Ovary (tissue), 9 donors: Measurements from ENCODE around the gene KATNA1. TPM values are rescaled to one million over a fixed set of nuclear protein-coding genes. Genes with fewer than 3 reads are reported as not detected.

Experiments
- DNase-seq, 5 donors: peaks; one replicate each; pipeline ENCODE4 v3.0.0-alpha.2; 2019 to 2020
- H3K27ac ChIP-seq, 2 donors: fragments of 200-600 bp; one replicate each; pipeline versions ENCODE4 v1.5.1 to v1.8.0; 2019 to 2022
- H3K27me3 ChIP-seq: fragments of 200-600 bp; one replicate; pipeline ENCODE4 v1.8.0; 2022
- H3K36me3 ChIP-seq: fragments of 200-600 bp; sonication (generic); one replicate; pipeline ENCODE4 v1.5.1; 2019
- H3K4me1 ChIP-seq: one replicate; pipeline ENCODE4 v1.8.1; 2013; ENCODE audit warnings: mild to moderate bottlenecking, moderate library complexity; ENCODE audit not compliant: insufficient read depth
- H3K4me3 ChIP-seq: fragments of 200-600 bp; sonication (generic); one replicate; pipeline ENCODE4 v1.5.1; 2017
- H3K9me3 ChIP-seq, 2 donors: fragments of 200-600 bp in 1 of 2; sonication (generic) in 1 of 2; one replicate each; pipeline versions ENCODE4 v1.5.1 to v1.8.1; 2013 to 2019; ENCODE audit warnings: mild to moderate bottlenecking in 1 of 2, moderate library complexity in 1 of 2
- CTCF ChIP-seq, 3 donors: fragments of 450-650 bp in 2 of 3; fragments of 200-600 bp in 1 of 3; IDR thresholded peaks; one replicate each; pipeline versions ENCODE4 v1.5.1 to v1.8.0; 2016 to 2022; ENCODE audit warnings: antibody characterized with exemption in 3 of 3, mild to moderate bottlenecking in 1 of 3
- EP300 ChIP-seq: sonication (generic); formaldehyde crosslinking; IDR thresholded peaks from one replicate; pipeline ENCODE4 v1.6.1; 2017; ENCODE audit warnings: antibody characterized with exemption
- POLR2A ChIP-seq: fragments of 450-650 bp; IDR thresholded peaks from one replicate; pipeline ENCODE4 v1.6.1; 2017; ENCODE audit warnings: antibody characterized with exemption, mild to moderate bottlenecking, moderate library complexity
- WGBS, 3 donors: extraction: QIAGEN DNeasy Blood & Tissue Kit in 1 of 3; methylation state at CpG; one replicate each; pipeline versions ENCODE4 v1.1.5 to v1.1.7; 2013 to 2017; 5-methylcytosine and 5-hydroxymethylcytosine counted together
- intact Hi-C, 4 donors: fragments of 100-400 bp; cut with DNase I; formaldehyde crosslinking; loops; one replicate each; pipeline versions ENCODE4 v1.11.0 to v1.15.1; 2022 to 2023
- polyA plus RNA-seq, 2 donors: library from polyadenylated mRNA; stranded (reverse); fragments of 200-250 nt in 1 of 2; fragments of 350-450 nt in 1 of 2; fragmentation: Illumina TruSeq in 1 of 2; extraction: RNeasy Lipid Tissue Mini Kit (QIAGEN cat#74804) in 1 of 2; gene quantifications; one replicate each; pipeline ENCODE4 v1.2.3, GENCODE V29; 2013 to 2014
- small RNA-seq: library from RNA; depleted of rRNA; stranded (forward); fragments of <200 nt; gene quantifications from one replicate; pipeline ENCODE3, GENCODE V24; 2016
- total RNA-seq, 7 donors: library from RNA; depleted of rRNA in 2 of 7; stranded (reverse); fragments of >200 nt in 2 of 7; fragmentation: NEBNext Ultra II Directional in 3 of 7; extraction: Animal tissue kit (Norgen Biotek cat#: 25700) in 3 of 7; gene quantifications; one replicate each; pipeline versions ENCODE4 v1.1.0 to v1.2.4, GENCODE V29; 2016 to 2023
- donor health status: DM: no; HTN: no; CAD: no; lungs with moderate emphysema.
- donor health status: DM: no; HTN: no; CAD: no.
- donor health status: Bipolar disorder and iron deficiency.
- donor health status: DM: yes; HTN: yes; CAD: no.
- donor health status: DM: no; HTN: no; CAD: no.
- donor health status: DM: yes; HTN: yes; CAD: no.

The KATNA1 gene
- total and polyA plus RNA-seq, 9 donors, result 10.6 to 31.4 (median 19.0) TPM

- Histone ChIP-seq H3K4me1 (peaks cover 10% of the 10 kb centered on the region), H3K9me3 (no peaks in the 10 kb centered on the region), H3K36me3 (no peaks in the 10 kb centered on the region), H3K4me3 (peak overlapping the region; percentile 97), H3K27me3 (no peaks in the 10 kb centered on the region), H3K27ac (peak overlapping the region; percentile 48 to 93)
- 0 to 1% (median 0%) methylated on average over 16 of the region's 16 CpGs for WGBS, 3 donors
- TF ChIP-seq EP300 (no peak), POLR2A (no peak), CTCF (IDR thresholded peaks at IDR 0.05) (peak in 1 of 3 donors; percentile 2)
- DNase-seq, result peak; percentile 29 to 67 (median 58)
- intact Hi-C loops, result loop anchor here in 1 of 4 donors (10.0 kb wide), 1 partner anchor 379 kb away; the partner anchor contains the start of gene RAET1G
Measured at GRCh38 chr6:149545258-149545753, 103.2 kb downstream of the KATNA1 start.

Small RNA genes lying within 50 kb of the gene (small RNA-seq; reads per million reads assigned to genes)
- gene RF00019 (not detected), gene RF00410 (not detected)

Other genes with a start within 250 kb of the KATNA1 start
- gene SUMO4, start 248.5 kb downstream of the KATNA1 start, total RNA-seq, result 1 to 10 TPM; 1.2 to 5.0 (median 3.4) TPM
- gene SUMO4, start 248.5 kb downstream of the KATNA1 start, polyA plus RNA-seq, result under 1 TPM; 0.11 to 0.53 TPM
- gene ZC3H12D, start 163.7 kb downstream of the KATNA1 start, total RNA-seq, result 1 to 10 TPM in 1 of 7 donors, under 1 TPM in 6; 0.15 to 1.3 (median 0.60) TPM
- under 1 TPM; 0.18 to 0.45 TPM for gene ZC3H12D, start 163.7 kb downstream of the KATNA1 start, polyA plus RNA-seq
- 10 to 100 TPM; 35.1 to 50.6 (median 39.5) TPM for gene PPIL4, start 102.7 kb downstream of the KATNA1 start, total RNA-seq
- 10 to 100 TPM; 29.4 to 32.5 TPM for gene PPIL4, start 102.7 kb downstream of the KATNA1 start, polyA plus RNA-seq
- gene GINM1, start 82.3 kb downstream of the KATNA1 start, total RNA-seq, result 10 to 100 TPM; 50.4 to 82.6 (median 62.3) TPM
- gene GINM1, start 82.3 kb downstream of the KATNA1 start, polyA plus RNA-seq, result 10 to 100 TPM; 68.3 to 69.8 TPM
- gene LATS1, start 69.4 kb upstream of the KATNA1 start, total RNA-seq, result 10 to 100 TPM; 19.6 to 46.0 (median 36.4) TPM
- gene LATS1, start 69.4 kb upstream of the KATNA1 start, polyA plus RNA-seq, result 10 to 100 TPM; 10.7 to 19.1 TPM
- gene NUP43, start 97.8 kb upstream of the KATNA1 start, total RNA-seq, result 10 to 100 TPM; 14.2 to 37.3 (median 26.0) TPM
- 10 to 100 TPM in 1 of 2 donors, 1 to 10 TPM in 1; 8.9 to 20.2 TPM for gene NUP43, start 97.8 kb upstream of the KATNA1 start, polyA plus RNA-seq
- gene PCMT1, start 101.0 kb upstream of the KATNA1 start, total RNA-seq, result 10 to 100 TPM; 48.1 to 61.8 (median 54.7) TPM
- gene PCMT1, start 101.0 kb upstream of the KATNA1 start, polyA plus RNA-seq, result 10 to 100 TPM; 49.5 to 71.8 TPM
- 10 to 100 TPM; 26.2 to 48.2 (median 37.5) TPM for gene LRP11, start 215.6 kb upstream of the KATNA1 start, total RNA-seq
- gene LRP11, start 215.6 kb upstream of the KATNA1 start, polyA plus RNA-seq, result 10 to 100 TPM; 21.8 to 45.2 TPM
- under 1 TPM in 4 of 7 donors, not detected in 3; 0.18 to 0.69 (median 0.29) TPM for gene RAET1E, start 249.4 kb upstream of the KATNA1 start, total RNA-seq
- under 1 TPM; 0.11 to 0.23 TPM for gene RAET1E, start 249.4 kb upstream of the KATNA1 start, polyA plus RNA-seq